Measurements from ENCODE around the gene MACROD2.
"Not testable (repeated sequence)": the region's sequence is repeated elsewhere in the genome, so short reads cannot be mapped to it uniquely, and the experiment has no call there.

MACROD2 gene

GRCh38 chr20:13995086-13995665 lies at the start of gene MACROD2:
Gene MACROD2, plus strand, starts transcription at chr20:13995516.
- peak; percentile 18 for DNase-seq (ENCODE audit: low read depth)

DNA sequence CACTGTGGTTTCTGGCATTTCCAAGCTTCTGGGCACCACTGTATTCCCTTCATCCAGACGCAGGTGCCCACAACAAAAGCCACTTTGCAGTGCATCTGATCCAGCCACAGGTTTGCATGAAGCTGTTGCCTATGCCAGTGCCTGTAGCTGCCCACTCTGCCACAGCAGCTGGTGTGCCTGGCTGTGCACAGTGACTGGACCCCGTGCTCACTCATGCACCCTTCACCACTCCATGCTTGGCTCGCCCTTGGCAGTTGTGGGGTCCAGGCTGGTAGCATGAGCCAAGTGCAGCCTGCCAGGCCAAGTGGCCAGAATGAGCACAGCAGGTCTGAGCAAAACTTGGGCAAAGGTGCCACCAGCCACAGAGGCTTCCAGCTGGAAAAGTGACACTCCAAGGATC lies 47.6 kb upstream of the MACROD2 start:
- DNase-seq (ENCODE audit: low read depth) = no peak

GRCh38 chr20:13953227-13953626 lies 42.1 kb upstream of the MACROD2 start:
- no peak for DNase-seq (ENCODE audit: low read depth)

DNA sequence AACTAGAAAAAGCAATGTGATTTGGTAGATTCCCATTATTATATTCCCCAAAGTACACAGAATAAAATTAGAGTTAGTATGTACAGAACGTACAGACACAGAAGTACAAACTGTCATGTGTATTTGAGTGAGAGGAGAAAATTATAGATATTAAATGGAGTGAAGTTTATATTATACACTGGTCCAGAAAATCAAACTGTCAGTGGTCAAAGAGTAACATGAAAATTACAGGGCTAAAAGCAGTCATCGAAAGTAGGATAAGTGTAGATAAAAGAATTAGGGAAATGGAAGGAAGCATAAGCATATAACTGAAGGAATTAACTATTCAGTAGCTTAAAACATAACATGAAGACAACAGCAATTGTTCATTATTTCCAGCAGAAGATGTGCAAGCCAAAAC lies 35.2 kb upstream of the MACROD2 start:
- DNase-seq (ENCODE audit: low read depth) = no peak

DNA sequence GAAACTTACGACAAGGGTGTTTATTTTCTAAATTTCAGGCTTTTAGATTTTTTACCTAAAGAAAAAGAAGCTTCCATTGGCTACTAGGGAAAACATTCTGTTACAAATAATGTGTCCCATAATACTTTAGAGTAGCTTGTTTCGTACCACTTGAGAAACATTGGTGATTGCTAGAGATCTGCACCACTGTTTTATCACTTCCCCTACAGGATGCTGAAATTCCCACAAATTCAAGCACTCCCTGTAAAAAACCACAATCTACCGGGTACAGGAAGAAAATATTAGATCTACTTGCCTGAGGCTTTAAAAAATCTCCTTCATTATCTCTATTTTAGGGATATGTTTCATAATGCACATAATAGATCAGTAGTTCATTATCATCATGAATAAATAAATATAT lies 34.8 kb upstream of the MACROD2 start:
- DNase-seq (ENCODE audit: low read depth) = no peak

GRCh38 chr20:13984211-13984610 lies 11.1 kb upstream of the MACROD2 start:
- DNase-seq (ENCODE audit: low read depth) = no peak

DNA sequence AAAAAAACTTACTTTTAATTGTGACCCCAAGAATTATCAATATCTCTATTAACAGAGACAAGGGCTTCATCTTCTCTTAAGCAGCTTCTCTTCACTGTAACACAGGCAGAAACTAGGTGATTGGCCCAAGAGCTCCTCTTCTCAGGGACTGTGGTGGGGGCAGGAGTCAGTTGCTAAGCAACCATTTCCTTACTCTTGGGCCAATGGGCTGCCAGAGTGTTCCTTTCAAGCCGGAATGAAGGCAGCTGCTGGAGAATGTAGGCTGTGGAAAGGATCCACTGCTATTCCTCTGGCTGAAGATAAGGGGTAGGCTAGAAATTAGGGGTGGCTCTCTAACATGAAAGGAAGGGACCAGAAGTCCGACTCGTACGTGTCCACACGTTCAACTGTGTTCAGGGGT lies 4.9 kb upstream of the MACROD2 start, which contains the start of gene SEL1L2:
SEL1L2 (minus strand) TSS at position 150 of the 400 bp plus-strand sequence; CDS start at position 70, 80 bp downstream.
- DNase-seq (ENCODE audit: low read depth) = no peak

DNA sequence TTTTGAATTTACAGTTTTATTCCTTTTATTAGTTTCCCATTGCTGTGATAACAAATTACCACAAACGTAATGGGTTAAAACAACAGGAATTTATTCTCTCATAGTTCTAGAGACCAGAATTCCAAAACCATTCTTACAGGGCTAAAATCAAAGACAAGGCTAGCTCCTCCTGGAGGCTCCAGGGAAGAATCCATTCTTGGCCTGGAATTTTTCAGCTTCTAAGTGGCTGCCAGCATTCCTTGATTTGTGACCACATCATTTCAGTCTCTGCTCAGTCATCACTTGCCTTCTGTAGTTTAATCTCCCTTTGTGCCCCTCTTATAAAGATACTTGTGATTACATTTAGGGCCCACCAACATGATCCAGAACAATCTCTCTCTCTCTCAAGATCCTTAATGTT lies 4.0 kb upstream of the MACROD2 start:
- no peak for DNase-seq (ENCODE audit: low read depth)

DNA sequence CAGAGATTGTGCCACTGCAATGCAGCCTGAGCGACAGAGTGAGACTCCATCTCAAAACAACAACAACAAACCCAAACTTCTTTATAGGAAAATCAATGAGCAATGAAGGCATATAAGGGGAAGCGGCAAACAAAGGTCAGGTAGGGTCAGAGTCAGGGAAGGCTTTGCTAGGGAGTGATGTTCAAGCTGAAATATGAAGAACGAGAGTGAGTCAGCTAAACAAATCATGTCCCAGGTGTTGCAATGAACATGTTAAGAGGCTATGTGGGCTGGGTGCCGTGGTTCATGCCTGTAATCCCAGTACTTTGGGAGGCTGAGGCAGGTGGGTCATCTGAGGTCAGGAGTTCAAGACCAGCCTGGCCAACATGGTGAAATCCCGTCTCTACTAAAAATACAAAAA lies 3.4 kb upstream of the MACROD2 start:
- not testable (repeated sequence) for DNase-seq (ENCODE audit: low read depth)

DNA sequence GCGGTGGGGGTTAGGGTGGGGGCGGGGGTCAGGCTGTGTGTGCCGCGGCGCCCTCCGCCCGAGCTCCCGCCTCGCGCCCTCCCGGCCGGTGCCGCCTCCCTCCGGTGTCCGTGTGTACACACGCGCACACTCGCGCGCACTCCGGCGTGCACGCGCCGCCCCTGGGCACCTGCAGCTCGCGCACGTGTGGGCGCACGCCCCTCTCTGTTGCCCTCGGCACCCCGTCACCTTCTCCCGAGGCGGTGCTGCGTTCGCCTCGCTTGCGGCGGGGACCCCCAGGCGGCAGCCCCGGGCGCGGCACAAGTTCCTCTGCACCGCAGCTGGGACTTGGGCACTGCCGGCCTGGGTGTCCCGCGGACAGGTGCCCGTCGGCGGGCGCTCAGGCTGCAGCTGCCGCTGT lies 525 bp downstream of the MACROD2 start:
- DNase-seq (ENCODE audit: low read depth) = no peak

- DNase-seq (ENCODE audit: low read depth) = no peak
Observed at GRCh38 chr20:13996265-13996664, 949 bp downstream of the MACROD2 start.

DNA sequence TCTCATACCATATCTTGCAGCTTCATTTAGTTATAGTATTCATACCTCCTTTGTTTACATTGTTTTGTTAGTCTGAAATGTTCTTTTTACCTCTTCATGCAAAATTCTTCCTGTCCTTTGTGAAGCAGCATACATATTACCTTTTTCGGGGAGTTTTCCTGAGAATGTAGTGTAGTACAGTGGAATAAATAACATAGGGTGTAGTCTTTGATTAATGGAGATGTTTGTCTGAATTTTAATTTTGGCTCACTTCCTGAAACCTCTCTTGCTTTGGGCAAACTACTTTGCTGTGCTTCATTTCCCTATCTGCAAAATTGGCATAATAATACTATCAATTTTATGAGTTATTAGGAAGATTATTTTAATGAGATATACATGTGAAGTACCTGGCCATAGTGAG lies 5.6 kb downstream of the MACROD2 start:
- no peak for DNase-seq (ENCODE audit: low read depth)

DNA sequence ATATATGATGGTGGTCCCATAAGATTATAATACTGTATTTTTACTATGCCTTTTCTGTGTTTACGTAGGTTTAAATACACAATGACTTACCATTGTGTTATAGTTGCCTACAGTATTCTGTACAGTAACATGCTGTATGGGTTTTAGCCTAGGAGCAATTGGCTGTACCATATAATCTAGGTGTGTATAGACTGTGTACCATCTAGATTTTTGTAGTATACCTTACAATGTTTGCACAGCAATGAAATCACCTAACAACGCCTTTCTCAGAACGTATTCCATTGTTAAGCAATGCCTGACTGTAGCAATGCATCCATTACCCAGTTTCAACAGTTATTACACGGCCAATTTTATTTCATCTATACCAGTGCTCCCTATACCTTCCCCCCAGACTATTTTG lies 10.7 kb downstream of the MACROD2 start:
- DNase-seq (ENCODE audit: low read depth) = no peak

DNA sequence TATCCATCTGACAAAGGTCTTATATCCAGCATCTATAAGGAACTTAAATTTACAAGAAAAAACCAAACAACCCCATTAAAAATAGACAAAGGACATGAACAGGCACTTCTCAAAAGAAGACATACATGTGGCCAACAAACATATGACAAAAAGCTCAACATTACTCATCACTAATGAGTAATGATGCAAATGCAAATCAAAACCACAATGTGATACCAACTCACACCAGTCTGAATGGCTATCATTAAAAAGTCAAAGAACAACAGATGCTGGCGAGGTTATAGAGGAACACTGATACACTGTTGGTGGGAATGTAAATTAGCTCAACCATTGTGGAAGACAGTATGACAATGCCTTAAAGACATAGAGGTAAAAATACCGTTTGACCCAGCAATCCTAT lies 13.9 kb downstream of the MACROD2 start:
- DNase-seq (ENCODE audit: low read depth) = no peak

- no peak for DNase-seq (ENCODE audit: low read depth)
Observed at GRCh38 chr20:14012671-14013070, 17.4 kb downstream of the MACROD2 start.

DNA sequence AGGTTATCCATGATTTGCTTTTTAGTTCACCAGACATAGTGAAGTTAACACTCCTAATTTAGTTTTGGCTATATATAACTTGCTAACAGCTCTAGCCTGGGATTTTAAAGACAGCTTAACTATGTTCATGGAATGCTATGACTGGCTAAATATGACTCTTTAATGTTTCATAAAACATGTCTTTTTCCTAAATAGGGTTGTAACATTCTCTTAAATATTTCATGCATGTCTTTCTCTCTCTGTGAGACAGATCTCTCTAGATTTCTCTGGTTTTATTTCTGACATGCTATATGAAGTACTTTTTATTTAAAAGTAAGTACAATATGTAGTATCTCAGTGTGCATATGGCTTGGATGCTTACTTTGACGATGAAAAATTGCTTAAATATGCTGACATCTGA lies 35.7 kb downstream of the MACROD2 start:
- DNase-seq (ENCODE audit: low read depth) = no peak

DNA sequence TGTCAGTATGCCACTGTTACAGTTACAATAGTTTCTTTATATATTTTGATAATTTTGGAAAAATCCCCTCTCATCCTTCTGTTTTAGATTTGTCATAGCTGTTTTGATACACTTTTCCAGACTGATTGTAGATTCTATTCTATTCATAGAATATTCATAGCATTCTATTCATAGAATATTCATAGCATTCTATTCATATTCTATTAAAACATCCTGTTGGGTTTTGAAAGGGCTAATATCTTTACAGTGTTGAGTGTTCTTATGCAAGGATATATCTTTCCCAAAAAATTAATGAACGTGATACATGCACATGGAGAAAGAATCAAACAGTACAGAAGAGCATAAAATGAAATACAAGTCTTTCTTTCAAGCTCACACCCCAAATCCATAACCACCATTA lies 38.0 kb downstream of the MACROD2 start:
- no peak for DNase-seq (ENCODE audit: low read depth)

DNA sequence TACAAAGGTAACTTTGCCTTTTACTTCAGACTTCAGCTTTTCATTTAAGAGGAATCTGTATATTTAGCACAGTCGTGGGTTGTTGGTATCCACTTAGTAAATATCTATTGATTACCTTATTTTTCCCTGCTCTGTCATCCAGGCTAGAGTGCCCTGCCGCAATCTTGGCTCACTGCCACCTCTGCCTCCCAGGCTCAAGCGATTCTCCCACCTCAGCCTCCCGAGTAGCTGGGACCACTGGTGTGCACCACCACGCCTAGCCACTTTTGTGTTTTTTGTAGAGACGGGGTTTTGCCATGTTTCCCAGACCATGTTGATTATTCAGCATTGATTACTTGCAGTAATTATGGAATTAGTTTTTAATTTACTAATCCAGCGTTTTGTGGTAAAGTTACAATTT lies 41.3 kb downstream of the MACROD2 start:
- no peak for DNase-seq (ENCODE audit: low read depth)

GRCh38 chr20:14044712-14045276 lies 49.5 kb downstream of the MACROD2 start:
- not testable (repeated sequence) for DNase-seq (ENCODE audit: low read depth)

DNA sequence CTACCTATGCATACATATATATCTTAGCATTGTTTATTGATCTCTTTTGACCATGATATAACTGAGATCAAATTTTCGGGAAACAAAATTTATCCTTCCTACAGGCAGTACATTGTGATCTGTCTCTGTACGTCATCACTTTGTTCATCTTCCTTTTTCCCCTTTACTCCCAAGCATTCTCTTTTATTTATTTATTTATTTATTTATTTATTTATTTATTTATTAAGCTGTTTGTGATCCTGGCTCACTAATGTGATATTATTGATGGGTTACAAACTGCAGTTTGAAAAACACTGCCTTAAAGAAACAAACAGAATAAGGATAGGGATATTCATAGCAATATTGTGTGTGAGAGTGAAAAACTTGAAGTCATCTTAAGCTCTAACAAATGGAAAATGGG lies 51.2 kb downstream of the MACROD2 start:
- no peak for DNase-seq (ENCODE audit: low read depth)

DNA sequence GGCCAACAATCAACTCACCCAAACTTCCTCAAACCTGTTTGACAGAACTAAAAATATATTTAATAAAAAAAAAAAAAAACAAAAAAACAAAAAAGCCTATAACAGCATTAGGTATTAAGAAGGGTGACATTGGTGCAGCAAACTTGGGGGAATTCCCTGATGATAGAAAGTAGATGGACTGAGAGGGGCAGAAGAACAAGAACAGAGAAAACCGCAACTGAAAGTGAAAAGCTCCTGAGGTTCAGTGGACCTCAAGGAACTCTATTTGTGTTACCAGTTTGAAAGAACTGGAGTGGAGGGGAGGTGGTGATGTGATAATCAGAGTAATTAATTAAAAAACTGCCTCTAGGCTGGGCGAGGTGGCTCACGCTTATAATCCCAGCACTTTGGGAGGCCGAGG lies 53.8 kb downstream of the MACROD2 start:
- DNase-seq (ENCODE audit: low read depth) = no peak

GRCh38 chr20:14051454-14051853 lies 56.1 kb downstream of the MACROD2 start:
- no peak for DNase-seq (ENCODE audit: low read depth)

- no peak for DNase-seq (ENCODE audit: low read depth)
Observed at GRCh38 chr20:14055127-14055742, 59.9 kb downstream of the MACROD2 start.

- DNase-seq (ENCODE audit: low read depth) = no peak
Observed at GRCh38 chr20:14062171-14062570, 66.9 kb downstream of the MACROD2 start.
